Mesothelial cell of epicardium (in vitro differentiated cells): Measurements from ENCODE around the gene FXYD6. TPM values are rescaled to one million over a fixed set of nuclear protein-coding genes. Genes with fewer than 3 reads are reported as not detected.

ENCODE experiments used
- DNase-seq, 2 experiments: peaks; one replicate each; pipeline ENCODE4 v3.0.0; 2021; ENCODE audit warnings: low spot score in 2 of 2; ENCODE audit not compliant: unreplicated experiment in 2 of 2
- H3K27ac Mint-ChIP-seq: 2 replicates; pipeline ENCODE4 v1.8.0; 2021; ENCODE audit warnings: mixed read lengths
- H3K27me3 Mint-ChIP-seq: 2 replicates; pipeline ENCODE4 v1.8.0; 2021; ENCODE audit warnings: low read depth, mixed read lengths
- H3K36me3 Mint-ChIP-seq: 2 replicates; pipeline ENCODE4 v1.8.0; 2021; ENCODE audit warnings: mixed read lengths
- H3K4me1 Mint-ChIP-seq: 2 replicates; pipeline ENCODE4 v1.8.0; 2021; ENCODE audit warnings: mixed read lengths
- H3K4me3 Mint-ChIP-seq: 2 replicates; pipeline ENCODE4 v1.8.0; 2021; ENCODE audit warnings: mild to moderate bottlenecking, moderate library complexity, mixed read lengths
- H3K9me3 Mint-ChIP-seq: 2 replicates; pipeline ENCODE4 v1.8.0; 2021; ENCODE audit warnings: mixed read lengths
- CTCF ChIP-seq: fragments of 200-600 bp; sonication (generic); IDR thresholded peaks from one replicate; pipeline ENCODE4 v1.5.0; 2021; ENCODE audit warnings: antibody characterized with exemption; ENCODE audit not compliant: unreplicated experiment
- total RNA-seq: library from RNA; stranded (reverse); gene quantifications from 3 replicates; pipeline ENCODE4 v1.2.1, GENCODE V29; 2021

Gene FXYD6
- total RNA-seq, 1 donor from 2014 or later, result 116 TPM

DNA sequence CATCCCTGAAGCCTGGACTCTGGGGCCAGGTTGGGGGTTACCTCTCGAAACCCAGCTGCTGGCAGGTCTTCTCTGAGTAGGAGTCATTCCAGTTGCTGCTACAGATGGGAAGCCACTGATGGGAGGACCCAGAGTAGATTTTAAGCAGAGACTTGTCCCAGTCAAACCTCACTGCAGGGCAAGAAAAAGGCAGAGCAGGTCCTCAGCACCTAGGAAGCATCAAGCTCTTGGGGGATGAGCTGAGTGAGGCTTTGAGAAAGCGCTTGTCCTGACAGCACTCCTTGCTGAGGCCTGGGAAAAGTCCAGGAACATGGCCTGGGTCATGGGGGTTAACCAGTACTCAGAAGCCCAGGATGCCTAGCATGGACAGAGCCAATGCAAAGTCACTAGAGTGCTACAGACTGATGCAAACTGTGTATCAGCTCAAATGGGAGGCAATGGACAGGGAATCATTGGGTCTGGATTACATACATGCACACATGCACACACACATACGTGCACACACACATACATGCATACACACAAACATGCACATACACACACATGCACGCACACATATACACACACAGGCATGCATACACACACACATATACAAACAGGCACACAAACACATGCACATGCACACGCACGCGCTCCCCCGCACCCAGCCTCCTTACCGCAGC lies 37.4 kb upstream of the FXYD6 start:
- no peak for TF ChIP-seq CTCF
- no peaks in the 10 kb centered on the region for H3K9me3 Mint-ChIP-seq

GRCh38 chr11:117912497-117912896 lies 36.0 kb upstream of the FXYD6 start:
- peaks cover 7% of the 10 kb centered on the region for H3K36me3 Mint-ChIP-seq
- H3K4me1 Mint-ChIP-seq, result peaks cover 24% of the 10 kb centered on the region
- H3K4me3 Mint-ChIP-seq, result no peak overlapping the region
- no peak for TF ChIP-seq CTCF
- H3K27me3 Mint-ChIP-seq, result peaks cover 1% of the 10 kb centered on the region
- DNase-seq, result no peak
- H3K27ac Mint-ChIP-seq, result no peak overlapping the region
- H3K9me3 Mint-ChIP-seq, result no peaks in the 10 kb centered on the region

More for the DNA sequence above, 37.4 kb upstream of the FXYD6 start:
- peak in 1 of 2 experiments; percentile 25 for DNase-seq
- Mint-ChIP-seq H3K27ac (no peak overlapping the region), H3K36me3 (peaks cover 7% of the 10 kb centered on the region), H3K27me3 (peaks cover 1% of the 10 kb centered on the region), H3K4me1 (peaks cover 15% of the 10 kb centered on the region), H3K4me3 (no peak overlapping the region)

GRCh38 chr11:117911694-117912093 lies 35.2 kb upstream of the FXYD6 start:
- DNase-seq, result peak in 1 of 2 experiments; percentile 21
- H3K27ac Mint-ChIP-seq, result no peak overlapping the region
- peaks cover 29% of the 10 kb centered on the region for H3K4me1 Mint-ChIP-seq
- H3K9me3 Mint-ChIP-seq, result no peaks in the 10 kb centered on the region
- TF ChIP-seq CTCF, result no peak
- H3K36me3 Mint-ChIP-seq, result peaks cover 7% of the 10 kb centered on the region
- peaks cover 1% of the 10 kb centered on the region for H3K27me3 Mint-ChIP-seq
- H3K4me3 Mint-ChIP-seq, result no peak overlapping the region

GRCh38 chr11:117910941-117911655 lies 34.6 kb upstream of the FXYD6 start:
- H3K4me1 Mint-ChIP-seq, result peaks cover 31% of the 10 kb centered on the region
- no peak for TF ChIP-seq CTCF
- DNase-seq, result peak in 1 of 2 experiments; percentile 9
- H3K36me3 Mint-ChIP-seq, result peaks cover 7% of the 10 kb centered on the region
- H3K9me3 Mint-ChIP-seq, result no peaks in the 10 kb centered on the region
- no peak overlapping the region for H3K4me3 Mint-ChIP-seq
- H3K27ac Mint-ChIP-seq, result no peak overlapping the region
- H3K27me3 Mint-ChIP-seq, result peaks cover 1% of the 10 kb centered on the region

DNA sequence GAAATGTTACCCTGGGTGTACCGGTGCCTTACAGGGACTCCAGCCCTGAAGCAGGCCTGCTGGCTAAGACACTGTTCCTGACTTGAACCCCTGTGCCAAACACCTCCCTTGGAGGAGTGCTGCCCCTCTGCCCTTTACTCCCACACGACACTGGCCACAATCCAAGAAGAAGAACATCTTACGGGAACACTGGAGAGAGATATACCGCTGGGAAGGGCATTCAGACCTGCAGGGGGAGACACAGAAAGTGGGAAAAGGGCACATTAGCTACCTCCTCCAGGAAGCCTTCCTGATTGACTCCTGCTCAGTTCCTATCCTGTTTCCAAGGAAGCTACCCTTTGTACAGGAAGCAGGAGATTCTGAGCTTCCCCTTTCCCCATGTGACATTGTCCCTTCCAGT lies 34.1 kb upstream of the FXYD6 start:
- Mint-ChIP-seq H3K27me3 (peaks cover 1% of the 10 kb centered on the region), H3K4me1 (peaks cover 31% of the 10 kb centered on the region), H3K27ac (no peak overlapping the region), H3K9me3 (no peaks in the 10 kb centered on the region), H3K36me3 (peaks cover 7% of the 10 kb centered on the region), H3K4me3 (no peak overlapping the region)
- no peak for TF ChIP-seq CTCF
- DNase-seq, result no peak
